Measurements from ENCODE around the gene CYP26B1.

The CYP26B1 gene

DNA sequence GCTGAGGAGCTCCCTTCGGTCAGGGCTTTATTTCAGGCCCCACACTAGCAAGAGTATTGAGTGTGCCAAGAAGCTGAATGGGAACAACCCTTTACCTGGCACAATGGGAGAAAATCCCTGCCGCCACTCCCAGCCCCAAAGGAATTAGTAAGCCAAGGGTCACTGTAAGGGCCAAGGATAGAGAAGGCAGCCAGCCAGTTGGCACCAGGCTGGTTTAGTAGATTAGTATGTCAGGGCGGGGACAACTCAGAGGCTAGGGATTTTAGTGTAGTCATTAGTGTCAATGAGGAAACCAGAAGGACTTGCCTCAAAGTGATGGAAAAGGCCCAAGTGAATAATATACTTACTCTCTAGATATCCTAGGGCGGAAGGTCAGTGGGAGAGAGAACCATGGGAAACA, 34.9 kb upstream of the CYP26B1 start:
- DNase-seq (ENCODE audit: low spot score): no peak
- ChIA-PET CTCF (interaction anchor here (1.4 kb wide), 1 partner anchor 8 kb away, joined by 3 read pairs; no protein-coding TSS in a partner anchor), POLR2A (ENCODE audit: low non-redundant PET) (no interaction called here)
- no peak overlapping the region for H3K27ac ChIP-seq
- TF ChIP-seq, protein P1, sequence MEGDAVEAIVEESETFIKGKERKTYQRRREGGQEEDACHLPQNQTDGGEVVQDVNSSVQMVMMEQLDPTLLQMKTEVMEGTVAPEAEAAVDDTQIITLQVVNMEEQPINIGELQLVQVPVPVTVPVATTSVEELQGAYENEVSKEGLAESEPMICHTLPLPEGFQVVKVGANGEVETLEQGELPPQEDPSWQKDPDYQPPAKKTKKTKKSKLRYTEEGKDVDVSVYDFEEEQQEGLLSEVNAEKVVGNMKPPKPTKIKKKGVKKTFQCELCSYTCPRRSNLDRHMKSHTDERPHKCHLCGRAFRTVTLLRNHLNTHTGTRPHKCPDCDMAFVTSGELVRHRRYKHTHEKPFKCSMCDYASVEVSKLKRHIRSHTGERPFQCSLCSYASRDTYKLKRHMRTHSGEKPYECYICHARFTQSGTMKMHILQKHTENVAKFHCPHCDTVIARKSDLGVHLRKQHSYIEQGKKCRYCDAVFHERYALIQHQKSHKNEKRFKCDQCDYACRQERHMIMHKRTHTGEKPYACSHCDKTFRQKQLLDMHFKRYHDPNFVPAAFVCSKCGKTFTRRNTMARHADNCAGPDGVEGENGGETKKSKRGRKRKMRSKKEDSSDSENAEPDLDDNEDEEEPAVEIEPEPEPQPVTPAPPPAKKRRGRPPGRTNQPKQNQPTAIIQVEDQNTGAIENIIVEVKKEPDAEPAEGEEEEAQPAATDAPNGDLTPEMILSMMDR (conservative IDR thresholded peaks at IDR 0.05; ENCODE audit: low read depth): no peak

GRCh38 chr2:72181616-72182015, 34.0 kb upstream of the CYP26B1 start:
- ChIA-PET POLR2A (ENCODE audit: low non-redundant PET) (no interaction called here), CTCF (no interaction called here)
- DNase-seq (ENCODE audit: low spot score): no peak
- H3K27ac ChIP-seq: no peak overlapping the region
- TF ChIP-seq, protein P1 (conservative IDR thresholded peaks at IDR 0.05; ENCODE audit: low read depth): no peak

- no peak for DNase-seq (ENCODE audit: low spot score)
- ChIA-PET POLR2A (ENCODE audit: low non-redundant PET) (no interaction called here), CTCF (no interaction called here)
- no peak overlapping the region for H3K27ac ChIP-seq
- TF ChIP-seq, protein P1 (conservative IDR thresholded peaks at IDR 0.05; ENCODE audit: low read depth): no peak
Measured at GRCh38 chr2:72180351-72180750, 32.7 kb upstream of the CYP26B1 start.

- no peak for DNase-seq (ENCODE audit: low spot score)
- ChIA-PET POLR2A (ENCODE audit: low non-redundant PET) (no interaction called here), CTCF (no interaction called here)
- H3K27ac ChIP-seq: no peak overlapping the region
- TF ChIP-seq, protein P1 (conservative IDR thresholded peaks at IDR 0.05; ENCODE audit: low read depth): no peak
Measured at GRCh38 chr2:72178551-72178950, 30.9 kb upstream of the CYP26B1 start.

- H3K27ac ChIP-seq: no peak overlapping the region
- POLR2A ChIA-PET (ENCODE audit: low non-redundant PET): no interaction called here
- CTCF ChIA-PET: no interaction called here
- DNase-seq (ENCODE audit: low spot score): no peak
- TF ChIP-seq, protein P1 (conservative IDR thresholded peaks at IDR 0.05; ENCODE audit: low read depth): no peak
Measured at GRCh38 chr2:72176281-72176680, 28.6 kb upstream of the CYP26B1 start.

- POLR2A ChIA-PET (ENCODE audit: low non-redundant PET): no interaction called here
- CTCF ChIA-PET: interaction anchor here (0.6 kb wide), 1 partner anchor 404 kb away, joined by 3 read pairs; no protein-coding TSS in a partner anchor
- no peak for DNase-seq (ENCODE audit: low spot score)
- no peak overlapping the region for H3K27ac ChIP-seq
- TF ChIP-seq, protein P1 (conservative IDR thresholded peaks at IDR 0.05; ENCODE audit: low read depth): no peak
Measured at GRCh38 chr2:72175636-72176035, 28.0 kb upstream of the CYP26B1 start.
